HEK293T (cell line): ENCODE data around the gene HMGB1.

ENCODE experiments used
- BHLHE40 ChIP-seq: fragments of 450-650 bp; IDR thresholded peaks from 2 replicates; pipeline ENCODE4 v1.6.1; 2016; ENCODE audit warnings: mild to moderate bottlenecking, moderate library complexity, borderline replicate concordance
- FOXA1 ChIP-seq: fragments of 450-650 bp; IDR thresholded peaks from 2 replicates; pipeline ENCODE4 v1.6.1; 2016; ENCODE audit warnings: mild to moderate bottlenecking
- SP1 ChIP-seq: fragments of 450-650 bp; IDR thresholded peaks from 2 replicates; pipeline ENCODE4 v1.6.1; 2017

- TF ChIP-seq BHLHE40 = no peak
- TF ChIP-seq FOXA1 = no peak
- TF ChIP-seq SP1 = no peak
Measured at GRCh38 chr13:30440910-30441703, 24.6 kb downstream of the HMGB1 start.
